ENCODE measurements around the gene IL17RA. TPM values are rescaled to one million over a fixed set of nuclear protein-coding genes. Genes with fewer than 3 reads are reported as not detected.

The IL17RA gene
- total and polyA plus RNA-seq, 8 donors: 3.2 to 19.1 (median 8.7) TPM

- WGBS, 5 donors: 83 to 97% (median 90%) methylated on average over 8 of the region's 8 CpGs
- Histone ChIP-seq H3K9me3 (no peaks in the 10 kb centered on the region), H3K27ac (no peak overlapping the region), H3K4me1 (no peaks in the 10 kb centered on the region), H3K36me3 (peaks cover 14 to 94% (median 90%) of the 10 kb centered on the region in 4 donors), H3K4me3 (no peak overlapping the region), H3K27me3 (no peaks in the 10 kb centered on the region)
- no peak for DNase-seq
- no peak for TF ChIP-seq POLR2AphosphoS5 (IDR thresholded peaks at IDR 0.05)
- TF ChIP-seq POLR2A (IDR thresholded peaks at IDR 0.05): no peak
- no peak for TF ChIP-seq CTCF (IDR thresholded peaks at IDR 0.05)
- TF ChIP-seq EP300 (IDR thresholded peaks at IDR 0.05): no peak
- intact Hi-C loops (cut with DNase I; ENCODE audit: low total_unique reads): no loop called here
Observed at GRCh38 chr22:17140022-17140421, 55.2 kb downstream of the IL17RA start.

GRCh38 chr22:17140826-17141766, 56.3 kb downstream of the IL17RA start:
- no peaks in the 10 kb centered on the region for H3K9me3 ChIP-seq
- no peak for DNase-seq
- no peaks in the 10 kb centered on the region for H3K4me1 ChIP-seq
- H3K27ac ChIP-seq: no peak overlapping the region
- peaks cover 14 to 96% (median 92%) of the 10 kb centered on the region in 4 donors for H3K36me3 ChIP-seq
- WGBS, 5 donors: 91 to 99% (median 95%) methylated on average over 4 to 9 of the region's 9 CpGs
- no peak for TF ChIP-seq EP300 (IDR thresholded peaks at IDR 0.05)
- no peak for TF ChIP-seq POLR2AphosphoS5 (IDR thresholded peaks at IDR 0.05)
- no peak for TF ChIP-seq POLR2A (IDR thresholded peaks at IDR 0.05)
- TF ChIP-seq CTCF (IDR thresholded peaks at IDR 0.05): no peak
- intact Hi-C loops (cut with DNase I; ENCODE audit: low total_unique reads): no loop called here
- no peak overlapping the region for H3K4me3 ChIP-seq
- no peaks in the 10 kb centered on the region for H3K27me3 ChIP-seq

GRCh38 chr22:17143101-17143500, 58.3 kb downstream of the IL17RA start:
- 88 to 94% (median 93%) methylated on average over 9 of the region's 9 CpGs for WGBS, 5 donors

GRCh38 chr22:17143826-17144225, 59.0 kb downstream of the IL17RA start:
- no peak overlapping the region for H3K4me3 ChIP-seq
- WGBS, 5 donors: 86 to 93% (median 91%) methylated on average over 8 of the region's 8 CpGs
- no peak overlapping the region for H3K27ac ChIP-seq
- H3K4me1 ChIP-seq: no peaks in the 10 kb centered on the region
- no peaks in the 10 kb centered on the region for H3K27me3 ChIP-seq
- no peak for DNase-seq
- peaks cover 13 to 89% (median 81%) of the 10 kb centered on the region in 4 donors for H3K36me3 ChIP-seq
- no peaks in the 10 kb centered on the region for H3K9me3 ChIP-seq
- intact Hi-C loops (cut with DNase I; ENCODE audit: low total_unique reads): no loop called here
- TF ChIP-seq POLR2A (IDR thresholded peaks at IDR 0.05) (no peak), POLR2AphosphoS5 (IDR thresholded peaks at IDR 0.05) (no peak), CTCF (IDR thresholded peaks at IDR 0.05) (no peak), EP300 (IDR thresholded peaks at IDR 0.05) (no peak)

More at GRCh38 chr22:17143101-17143500, 58.3 kb downstream of the IL17RA start:
- H3K9me3 ChIP-seq: no peaks in the 10 kb centered on the region
- H3K4me1 ChIP-seq: no peaks in the 10 kb centered on the region
- intact Hi-C loops (cut with DNase I; ENCODE audit: low total_unique reads): no loop called here
- TF ChIP-seq POLR2A (IDR thresholded peaks at IDR 0.05) (no peak), CTCF (IDR thresholded peaks at IDR 0.05) (no peak), EP300 (IDR thresholded peaks at IDR 0.05) (no peak), POLR2AphosphoS5 (IDR thresholded peaks at IDR 0.05) (no peak)
- H3K27ac ChIP-seq: no peak overlapping the region
- H3K36me3 ChIP-seq: peaks cover 17 to 89% (median 85%) of the 10 kb centered on the region in 4 donors
- no peaks in the 10 kb centered on the region for H3K27me3 ChIP-seq
- DNase-seq: no peak
- H3K4me3 ChIP-seq: no peak overlapping the region
